HG03354 (cell line): ENCODE measurements around the gene HBEGF.

Experiments
- ATAC-seq: cut with Tn5 transposase; IDR thresholded peaks from one replicate; pipeline ENCODE4 v1.9.1; 2021; ENCODE audit warnings: mild to moderate bottlenecking; ENCODE audit not compliant: unreplicated experiment, poor library complexity, severe bottlenecking

HBEGF gene

GRCh38 chr5:140339636-140340035, 6.8 kb downstream of the HBEGF start:
- ATAC-seq, result no peak

- ATAC-seq, result no peak
These were observed 7.5 kb downstream of the HBEGF start for GRCh38 chr5:140338908-140339307.

- no peak for ATAC-seq
These were observed 8.1 kb downstream of the HBEGF start for GRCh38 chr5:140338336-140338735.

- ATAC-seq, result no peak
These were observed 8.5 kb downstream of the HBEGF start for GRCh38 chr5:140337880-140338279.

- ATAC-seq, result no peak
These were observed 10.0 kb downstream of the HBEGF start for GRCh38 chr5:140336388-140336787.

DNA sequence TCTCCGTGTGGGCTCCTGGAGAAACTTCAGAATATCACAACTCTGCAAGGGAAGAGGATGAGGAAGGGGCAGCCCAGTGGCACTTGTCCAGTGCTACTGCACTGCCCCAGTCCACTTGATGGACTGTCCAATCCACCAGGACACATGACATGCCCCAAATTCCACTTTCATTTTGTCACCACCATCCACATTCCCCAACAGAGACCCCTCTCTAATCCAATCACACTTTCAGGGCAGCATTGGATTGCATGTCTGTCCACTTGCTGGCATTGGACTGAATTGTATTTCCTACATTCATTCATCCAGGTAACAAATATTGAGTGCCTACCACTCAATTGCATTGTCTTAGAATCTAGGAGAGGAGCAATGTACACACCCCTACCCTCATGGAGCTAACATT, 14.8 kb downstream of the HBEGF start:
- ATAC-seq, result no peak

DNA sequence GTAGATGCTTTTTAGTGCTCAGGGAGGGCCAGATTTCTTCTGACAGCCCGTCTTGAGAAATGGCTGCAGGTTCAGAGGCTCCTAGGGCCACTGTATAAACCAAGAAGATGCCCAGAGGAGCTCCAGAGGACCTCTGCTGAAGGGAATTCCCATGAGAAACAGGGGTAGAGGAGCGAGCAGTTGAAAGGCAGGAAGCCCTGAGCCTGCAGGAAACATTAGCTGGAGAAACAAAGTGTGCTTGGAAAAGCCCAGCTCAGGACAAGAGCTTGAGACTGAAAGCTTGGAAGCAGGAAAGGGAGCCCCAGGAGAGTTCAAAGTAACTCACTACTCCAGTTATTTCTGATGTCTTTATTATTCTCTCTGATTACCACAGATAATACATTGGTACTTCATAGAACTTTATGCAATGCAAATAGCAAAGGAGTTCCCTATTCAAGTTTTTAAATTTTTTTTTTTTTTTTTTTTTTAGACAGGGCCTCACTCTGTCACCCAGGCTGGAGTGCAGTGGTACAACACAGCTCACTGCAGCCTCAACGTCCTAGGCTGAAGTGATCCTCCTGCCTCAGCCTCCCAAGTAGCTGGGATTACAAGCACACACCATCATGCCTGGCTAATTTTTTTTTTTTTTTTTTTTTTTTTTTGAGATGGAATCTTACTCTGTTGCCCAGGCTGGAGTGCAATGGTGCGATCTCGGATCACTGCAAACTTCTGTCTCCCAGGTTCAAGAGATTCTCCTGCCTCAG, 16.5 kb downstream of the HBEGF start:
- ATAC-seq, result no peak

DNA sequence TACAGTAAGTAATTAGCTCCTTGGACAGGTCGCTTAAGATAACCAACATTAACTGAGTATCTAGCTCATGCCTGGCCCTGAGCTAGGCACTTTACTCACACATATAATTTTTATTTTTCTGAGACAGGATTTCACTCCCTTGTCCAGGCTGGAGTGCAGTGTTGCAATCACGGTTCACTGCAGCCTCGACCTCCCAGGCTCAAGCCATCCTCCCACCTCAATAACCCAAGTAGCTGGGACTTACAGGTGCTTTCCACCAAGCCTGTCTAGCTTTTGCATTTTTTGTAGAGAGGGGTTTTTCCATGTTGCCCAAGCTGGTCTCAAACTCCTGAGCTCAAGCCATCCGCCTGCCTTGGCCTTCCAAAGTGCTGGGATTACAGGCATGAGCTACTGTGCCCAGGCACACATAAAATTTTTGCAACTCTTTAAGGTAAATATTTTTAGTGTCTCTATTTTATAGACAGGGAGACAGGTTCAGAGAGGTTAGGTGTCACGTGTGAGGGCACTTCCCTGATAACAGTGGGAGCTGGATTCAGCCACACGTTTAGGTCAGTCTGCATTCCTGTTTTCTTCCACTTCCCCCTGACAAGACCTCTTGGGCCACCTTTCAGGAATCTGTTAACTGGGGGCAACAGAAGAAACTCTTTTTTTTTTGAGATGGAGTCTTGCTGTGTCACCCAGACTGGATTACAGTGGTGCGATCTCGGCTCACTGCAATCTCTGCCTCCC, 18.2 kb downstream of the HBEGF start:
- no peak for ATAC-seq

DNA sequence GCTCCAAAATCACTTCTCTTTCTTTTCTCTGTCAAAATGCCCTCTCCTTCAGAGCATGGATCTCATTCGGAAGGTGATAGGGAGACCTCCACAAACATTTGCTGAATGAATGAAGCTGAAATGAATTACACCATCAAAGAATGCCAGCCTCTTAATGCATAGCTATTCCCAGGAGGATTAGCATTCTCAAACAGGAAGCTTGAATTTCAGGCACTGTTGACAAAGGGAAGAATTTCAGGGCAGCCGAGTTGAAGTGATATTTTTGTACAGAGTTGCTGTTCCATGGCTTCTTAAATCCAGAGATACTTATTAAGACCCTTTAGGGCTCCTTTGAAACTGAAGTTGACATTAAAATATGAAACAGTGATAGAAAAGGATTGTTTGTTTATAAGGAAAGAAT, 18.8 kb downstream of the HBEGF start:
- no peak for ATAC-seq

GRCh38 chr5:140325486-140325885, 20.9 kb downstream of the HBEGF start:
- no peak for ATAC-seq

DNA sequence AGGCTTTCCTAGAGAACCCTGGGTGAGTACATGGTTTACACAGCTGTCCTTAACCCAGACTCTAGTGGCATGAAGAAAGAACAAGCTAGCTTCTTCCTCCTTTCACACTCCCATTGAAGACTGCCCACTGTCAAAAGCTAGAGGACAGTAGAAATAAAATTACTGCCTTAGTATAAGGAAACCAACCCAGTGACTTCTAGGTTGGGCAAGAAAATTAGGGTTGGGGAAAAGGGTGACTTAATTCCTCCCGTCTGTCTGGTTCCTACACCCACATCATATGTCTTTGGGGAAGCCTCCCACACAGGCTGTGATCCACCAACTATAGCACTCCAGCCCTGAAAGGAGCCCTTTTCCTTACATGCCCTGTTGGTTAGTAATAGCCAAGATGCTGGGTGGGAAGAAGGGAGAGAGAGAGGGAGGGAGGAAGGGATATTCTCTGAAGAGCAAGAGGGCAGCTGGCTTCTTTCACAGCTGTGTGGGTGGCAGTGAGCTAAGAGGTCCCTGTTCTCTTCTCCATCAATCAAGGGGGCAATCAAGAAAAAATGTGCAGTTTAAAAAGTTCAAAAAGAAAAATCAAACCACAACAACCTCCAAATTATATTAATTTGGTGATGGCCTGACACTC, 21.7 kb downstream of the HBEGF start:
- ATAC-seq, result no peak

DNA sequence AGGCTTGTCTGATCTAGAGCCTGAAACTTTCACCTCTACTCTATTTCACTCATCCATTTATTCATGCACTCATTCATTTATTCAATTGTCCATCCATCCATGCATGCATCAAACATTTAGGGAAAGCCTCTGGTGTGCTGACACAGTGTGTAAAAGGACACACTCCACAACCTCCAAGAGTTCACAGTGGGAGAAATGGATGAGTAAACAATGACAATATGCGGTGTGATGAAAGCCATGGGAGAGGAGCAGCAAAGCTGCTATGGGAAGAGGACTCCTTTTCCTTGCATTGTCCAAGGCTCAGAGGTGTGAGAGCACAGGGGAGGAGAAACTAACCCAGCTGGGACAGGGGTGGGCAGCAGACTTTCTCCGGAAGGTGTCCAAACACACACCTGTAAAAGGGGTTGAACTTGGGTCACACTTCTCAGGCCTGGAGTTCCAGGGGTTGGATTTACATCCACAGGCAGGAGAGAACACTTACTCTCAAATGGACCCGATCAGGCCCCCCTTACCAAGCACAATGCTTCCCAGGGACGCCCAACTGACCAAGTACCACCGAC, 22.3 kb downstream of the HBEGF start:
- no peak for ATAC-seq

- ATAC-seq, result no peak
These were observed 23.4 kb downstream of the HBEGF start for GRCh38 chr5:140322751-140323731.

GRCh38 chr5:140321796-140322195, 24.6 kb downstream of the HBEGF start:
- no peak for ATAC-seq

- no peak for ATAC-seq
These were observed 26.6 kb downstream of the HBEGF start for GRCh38 chr5:140319833-140320232.

- ATAC-seq, result no peak
These were observed 27.6 kb downstream of the HBEGF start for GRCh38 chr5:140318792-140319191.

- ATAC-seq, result no peak
These were observed 28.5 kb downstream of the HBEGF start for GRCh38 chr5:140317859-140318258.

GRCh38 chr5:140312791-140313189, 33.6 kb downstream of the HBEGF start:
- ATAC-seq, result no peak

- no peak for ATAC-seq
These were observed 34.2 kb downstream of the HBEGF start for GRCh38 chr5:140312067-140312790.
